Peyer's patch (tissue), 4 donors: ENCODE results near the gene ZFC3H1.

Source experiments
- CTCF ChIP-seq, 6 experiments: fragments of 450-650 bp in 4 of 6; fragments of 200-600 bp in 2 of 6; sonication (generic) in 1 of 6; IDR thresholded peaks; one replicate each; pipeline ENCODE4 v1.5.1; 2017 to 2019; ENCODE audit warnings: antibody characterized with exemption in 6 of 6, mild to moderate bottlenecking in 3 of 6, moderate library complexity in 1 of 6
- POLR2A ChIP-seq, 2 donors: fragments of 450-650 bp; IDR thresholded peaks; one replicate each; pipeline ENCODE4 v1.5.1; 2017; ENCODE audit warnings: antibody characterized with exemption in 2 of 2, mild to moderate bottlenecking in 2 of 2, moderate library complexity in 2 of 2

- TF ChIP-seq CTCF (IDR thresholded peaks at IDR 0.05) (no peak), POLR2A (IDR thresholded peaks at IDR 0.05) (no peak)
Measured at GRCh38 chr12:71582925-71583324, 80.7 kb downstream of the ZFC3H1 start.
